ENCODE results near the gene IRAK2.

- no peak for TF ChIP-seq POLR2AphosphoS5 (IDR thresholded peaks at IDR 0.05; ENCODE audit: insufficient read depth, low read depth, low read length)
- TF ChIP-seq MYC (IDR thresholded peaks at IDR 0.05; ENCODE audit: low read depth, low read length) = no peak
- TF ChIP-seq EZH2 (IDR thresholded peaks at IDR 0.05; ENCODE audit: borderline replicate concordance, low read depth, low read length, severe bottlenecking) = no peak
- no peak for TF ChIP-seq CTCF (IDR thresholded peaks at IDR 0.05; ENCODE audit: extremely low read depth in 1 of 2, insufficient read depth in 1 of 2, low read depth in 1 of 2, low read length in 2 of 2)
- no peak for TF ChIP-seq POLR2A (IDR thresholded peaks at IDR 0.05; ENCODE audit: low read depth, low read length)
- TF ChIP-seq, protein P1, sequence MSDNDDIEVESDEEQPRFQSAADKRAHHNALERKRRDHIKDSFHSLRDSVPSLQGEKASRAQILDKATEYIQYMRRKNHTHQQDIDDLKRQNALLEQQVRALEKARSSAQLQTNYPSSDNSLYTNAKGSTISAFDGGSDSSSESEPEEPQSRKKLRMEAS (IDR thresholded peaks at IDR 0.05; ENCODE audit: insufficient read depth, insufficient read length) = no peak
- TF ChIP-seq GATA2 (IDR thresholded peaks at IDR 0.05; ENCODE audit: insufficient read depth, insufficient read length, low read depth, low read length) = no peak
These were observed 19.5 kb downstream of the IRAK2 start for GRCh38 chr3:10184250-10184649.
